GM18951 (cell line): Measurements from ENCODE around the gene FAT4.

Experiments used
- POLR2A ChIP-seq: IDR thresholded peaks from 4 replicates; pipeline ENCODE4 v1.6.1; 2011; ENCODE audit warnings: mild to moderate bottlenecking; ENCODE audit not compliant: insufficient read length, insufficient read depth; ENCODE audit errors: extremely low read depth
- in situ Hi-C: fragments of 300-500 bp; cut with MboI; formaldehyde crosslinking; loops from one replicate; pipeline ENCODE4 v1.12.0; 2022; ENCODE audit warnings: low sequenced_read_pairs, mixed read lengths, inconsistent platforms; ENCODE audit not compliant: unreplicated experiment

FAT4 gene

DNA sequence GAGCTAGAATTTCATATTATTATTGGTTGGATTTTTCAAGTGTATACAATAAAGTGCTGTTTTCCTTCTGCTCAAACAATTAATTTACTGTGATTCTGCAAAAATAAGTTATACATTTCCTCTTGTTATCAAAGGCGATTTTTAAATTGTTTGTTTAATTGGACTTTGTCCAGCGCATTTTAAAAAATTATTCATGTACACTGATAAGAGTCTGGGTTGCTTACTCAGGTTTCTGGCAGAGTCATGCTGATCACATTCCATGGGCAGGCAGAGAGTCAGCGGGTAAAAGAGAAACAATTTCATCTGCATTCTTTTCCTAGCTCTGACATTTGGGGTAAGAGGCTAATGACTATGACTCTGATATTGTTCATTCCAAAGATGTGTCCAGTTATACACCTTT, 8.9 kb downstream of the FAT4 start:
- no peak for TF ChIP-seq POLR2A
- in situ Hi-C loops, result loop anchor here (25.0 kb wide), 1 partner anchor 1289 kb away; no protein-coding TSS in a partner anchor

DNA sequence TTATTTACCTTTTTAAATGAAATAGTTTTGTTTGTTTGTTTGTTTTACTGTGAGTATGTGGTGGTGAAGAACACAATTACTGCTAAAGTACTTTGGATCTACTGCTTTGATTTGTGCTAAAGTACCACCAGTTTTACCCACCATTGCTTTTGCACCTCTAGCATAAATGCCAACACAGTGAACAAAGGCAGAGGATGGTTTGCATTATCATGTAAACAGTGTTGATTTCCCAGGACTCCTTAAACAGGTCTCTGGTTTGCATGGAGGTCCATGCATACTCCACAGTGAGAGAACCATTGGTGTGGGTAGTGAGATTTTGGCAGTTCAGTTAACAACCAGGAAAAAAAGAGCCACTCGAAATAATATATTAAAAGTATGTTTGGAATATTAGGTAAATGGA, 11.0 kb downstream of the FAT4 start:
- in situ Hi-C loops, result no loop called here
- TF ChIP-seq POLR2A, result no peak

DNA sequence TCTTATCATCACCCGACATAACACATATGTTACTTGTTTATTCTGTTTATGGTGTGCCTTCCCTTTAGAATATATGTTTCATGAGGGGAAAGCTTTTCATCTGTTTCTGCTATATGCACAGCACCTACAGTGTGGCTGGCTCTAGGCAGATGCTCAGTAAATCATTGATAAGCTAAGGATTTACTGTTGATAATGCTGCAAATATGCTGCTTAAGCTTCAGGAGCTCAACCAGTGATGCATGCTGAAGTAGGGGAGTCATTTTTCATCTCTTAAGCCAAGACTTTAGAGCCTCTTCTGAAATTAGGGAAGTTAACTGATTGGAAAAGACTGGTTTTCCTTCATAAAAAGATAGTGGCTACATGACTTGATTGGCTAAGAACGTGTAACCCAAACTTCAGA, 16.4 kb downstream of the FAT4 start:
- in situ Hi-C loops, result no loop called here
- TF ChIP-seq POLR2A, result no peak

DNA sequence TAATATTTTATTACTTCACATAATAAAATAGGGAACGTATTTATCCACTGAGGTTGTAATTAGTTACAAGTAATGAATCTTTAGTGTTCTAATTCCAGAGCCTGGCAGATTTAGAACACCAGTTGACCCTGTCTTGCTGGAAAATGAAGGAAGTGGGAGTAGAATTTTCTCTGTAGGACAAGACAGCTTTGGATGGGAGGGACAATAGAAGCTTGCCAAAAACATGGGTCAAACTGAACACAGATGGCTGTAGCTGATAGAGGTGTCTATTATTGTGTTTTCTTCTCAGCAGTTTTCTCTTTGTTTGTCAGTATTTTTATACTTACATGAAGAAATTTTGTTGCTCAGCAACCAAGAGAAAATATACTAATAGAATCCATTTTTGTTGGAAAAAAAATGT, 20.2 kb downstream of the FAT4 start:
- TF ChIP-seq POLR2A, result no peak
- in situ Hi-C loops, result no loop called here

DNA sequence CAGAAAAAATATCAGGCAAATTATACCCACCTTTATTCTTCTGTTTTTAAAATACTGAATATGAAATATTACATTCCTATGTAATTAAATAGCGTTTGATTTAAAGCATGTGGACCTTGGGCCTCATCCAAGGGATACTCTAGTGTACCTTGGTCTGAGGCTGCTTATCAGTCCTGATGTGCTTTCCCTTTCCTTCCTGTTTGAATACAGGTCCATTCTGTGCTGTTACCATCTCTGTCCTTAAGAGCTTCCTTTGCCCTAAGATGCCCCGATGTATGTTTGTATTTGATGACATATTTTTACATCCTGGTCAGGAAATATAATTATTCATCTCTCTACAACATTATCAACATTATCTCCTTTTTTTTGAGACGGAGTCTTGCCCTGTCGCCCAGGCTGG, 24.1 kb downstream of the FAT4 start:
- in situ Hi-C loops, result no loop called here
- no peak for TF ChIP-seq POLR2A

DNA sequence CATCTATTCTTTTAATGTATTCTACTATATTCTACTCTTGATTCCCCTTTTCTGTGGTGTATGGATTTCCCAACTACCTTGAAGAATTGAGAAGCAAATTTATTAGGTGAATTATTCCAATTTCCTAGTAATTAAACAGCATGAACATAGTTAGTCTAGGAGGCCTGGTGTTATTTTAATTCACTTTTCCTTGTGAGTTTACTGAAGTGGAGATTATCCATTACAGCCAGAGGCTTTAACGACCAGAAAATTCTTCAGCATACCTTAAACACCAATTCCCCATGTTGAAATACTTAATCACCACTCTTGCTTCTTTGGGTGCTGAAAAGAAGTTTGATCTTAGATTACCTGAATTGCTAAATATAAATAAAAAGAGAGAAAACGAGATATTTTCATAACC, 29.4 kb downstream of the FAT4 start:
- in situ Hi-C loops, result no loop called here
- TF ChIP-seq POLR2A, result no peak

DNA sequence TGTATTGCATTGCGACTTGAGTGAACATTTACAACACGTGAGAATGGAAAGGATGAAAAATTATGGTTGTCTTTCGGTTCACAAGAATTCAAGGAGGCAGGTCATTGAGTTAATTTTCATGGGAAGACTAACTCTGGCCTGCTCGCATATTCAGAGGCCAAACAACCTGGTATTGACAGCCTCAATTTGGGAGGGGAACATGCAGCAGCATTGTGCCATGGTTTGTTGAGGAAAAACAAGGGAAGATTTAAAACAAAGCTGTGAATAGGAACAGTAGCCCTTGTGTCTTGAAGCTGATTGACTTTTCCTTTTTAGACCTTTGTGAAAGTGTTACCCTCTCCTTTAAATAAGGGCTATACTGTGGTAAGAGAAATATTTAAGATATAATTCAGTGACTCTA, 31.9 kb downstream of the FAT4 start:
- in situ Hi-C loops, result no loop called here
- no peak for TF ChIP-seq POLR2A

DNA sequence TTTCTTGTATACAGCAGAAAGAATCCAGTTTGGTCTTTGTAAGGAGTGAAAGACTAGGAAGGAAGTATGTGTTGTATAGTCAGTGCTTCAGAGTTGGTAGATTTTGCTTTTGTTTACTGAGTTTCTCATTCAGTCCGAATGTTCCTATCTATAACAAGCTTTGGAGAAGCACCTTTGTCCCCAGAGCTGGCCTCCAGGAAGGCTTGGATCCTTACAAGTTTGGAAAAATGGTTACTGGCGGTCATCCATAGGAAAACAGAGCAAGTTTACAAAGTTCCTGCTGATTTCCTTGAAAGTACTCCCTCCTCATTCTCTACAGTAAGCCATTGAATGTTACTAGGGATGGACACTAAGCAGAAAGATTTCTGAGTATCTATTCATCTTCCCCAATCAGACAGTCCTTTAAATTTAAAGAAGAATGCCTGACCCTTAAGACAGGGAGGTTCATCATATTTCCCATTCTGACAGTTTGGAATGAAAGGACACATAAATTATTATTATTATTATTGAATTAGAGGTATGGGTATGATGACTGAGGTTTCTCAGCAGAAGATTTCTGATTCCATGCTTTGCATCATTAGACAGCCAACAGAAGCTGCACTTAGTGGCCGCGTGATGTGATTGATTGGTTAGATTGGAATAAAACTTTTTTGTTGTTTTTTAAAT, 35.8 kb downstream of the FAT4 start:
- in situ Hi-C loops, result no loop called here
- TF ChIP-seq POLR2A, result no peak

DNA sequence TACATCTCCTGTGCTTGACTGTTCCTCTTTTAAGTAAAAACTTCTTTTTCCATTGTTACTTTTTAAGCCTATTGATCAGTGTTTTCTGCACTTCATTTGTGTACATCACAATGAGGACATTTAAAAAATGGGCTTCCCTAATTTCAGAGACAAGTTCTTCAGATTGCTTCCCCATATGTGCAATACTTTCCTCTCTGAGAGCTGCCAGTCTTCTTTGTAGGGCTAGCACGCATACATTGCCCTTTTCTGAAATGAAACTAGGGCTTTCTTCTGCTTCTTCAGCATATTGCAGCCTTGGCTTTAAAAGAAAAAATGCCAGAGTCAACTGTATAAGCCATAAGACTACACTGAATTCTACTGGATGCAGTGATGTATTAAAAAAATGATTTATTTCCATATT, 37.8 kb downstream of the FAT4 start:
- in situ Hi-C loops, result no loop called here
- TF ChIP-seq POLR2A, result no peak

DNA sequence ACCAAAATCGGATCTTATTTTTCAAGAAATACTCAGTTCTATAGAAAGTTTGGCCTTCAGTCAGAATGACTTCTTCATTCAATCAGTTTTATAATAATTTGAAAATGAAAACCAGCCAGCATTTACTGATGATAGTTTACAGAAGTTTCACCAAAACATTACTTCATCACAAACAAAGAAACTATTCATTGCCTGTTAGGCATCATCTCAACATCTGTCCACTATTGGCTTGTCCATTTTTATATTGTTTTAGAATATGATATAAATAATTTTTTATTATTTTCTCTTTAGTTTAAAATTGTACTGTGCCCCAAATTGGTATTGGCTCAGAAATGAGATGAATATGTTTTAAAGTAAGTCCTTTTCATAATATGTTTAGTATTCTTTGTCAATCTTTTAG, 38.4 kb downstream of the FAT4 start:
- TF ChIP-seq POLR2A, result no peak
- in situ Hi-C loops, result no loop called here

DNA sequence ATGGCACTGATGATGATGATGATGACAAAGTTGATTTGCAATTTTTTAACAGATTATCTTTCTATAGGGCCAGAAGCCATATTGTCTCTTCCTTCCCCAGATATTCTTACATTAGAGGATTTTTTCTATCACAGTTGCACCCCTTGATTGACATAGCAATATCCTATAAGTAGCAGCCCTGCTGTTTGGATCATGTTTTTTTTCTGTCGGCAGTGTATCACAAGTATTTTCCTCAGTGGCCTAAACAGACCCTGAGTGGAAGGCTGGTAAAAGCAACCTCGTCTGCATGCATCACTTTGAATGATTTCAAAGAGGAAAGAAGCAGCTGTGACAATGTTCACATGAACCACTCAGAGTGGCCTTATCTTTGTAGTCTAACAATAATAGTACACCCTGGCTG, 41.0 kb downstream of the FAT4 start:
- in situ Hi-C loops, result no loop called here
- no peak for TF ChIP-seq POLR2A

DNA sequence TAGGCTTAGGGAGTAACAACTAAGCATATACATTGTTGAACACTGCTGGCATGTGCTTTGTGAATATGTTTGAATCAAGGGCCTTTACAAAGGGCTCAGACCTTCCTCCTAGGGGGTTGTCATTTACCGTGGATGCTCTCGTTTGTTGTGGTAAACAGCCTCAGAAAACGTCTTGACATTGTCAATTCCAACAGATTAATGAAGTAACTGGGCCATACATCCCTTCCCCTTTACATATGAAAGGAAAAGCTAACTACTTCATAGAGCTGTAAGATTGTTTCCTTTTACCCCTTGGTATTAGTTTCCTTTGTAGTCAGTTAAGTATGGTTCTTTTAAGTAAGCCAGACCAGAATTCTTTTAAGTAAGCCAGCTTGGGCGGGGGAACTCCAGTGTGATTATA, 42.9 kb downstream of the FAT4 start:
- no peak for TF ChIP-seq POLR2A
- in situ Hi-C loops, result no loop called here

DNA sequence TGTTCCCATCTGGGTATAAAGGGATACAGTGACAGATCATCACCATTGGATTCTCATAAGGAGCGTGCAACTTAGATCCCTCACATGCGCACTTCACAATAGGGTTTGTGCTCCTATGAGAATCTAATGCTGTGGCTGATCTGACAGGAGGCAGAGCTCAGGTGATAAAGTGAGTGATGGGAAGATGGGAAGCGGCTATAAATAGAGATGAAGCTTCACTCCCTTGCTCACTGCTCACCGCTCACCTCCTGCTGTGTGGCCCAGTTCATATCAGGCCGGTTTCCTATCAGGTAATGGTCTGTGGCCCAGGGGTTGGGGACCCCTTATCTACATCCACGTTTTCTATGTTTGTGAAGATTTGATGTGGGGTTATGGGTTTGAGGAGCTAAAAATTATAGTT, 43.7 kb downstream of the FAT4 start:
- in situ Hi-C loops, result no loop called here
- no peak for TF ChIP-seq POLR2A

DNA sequence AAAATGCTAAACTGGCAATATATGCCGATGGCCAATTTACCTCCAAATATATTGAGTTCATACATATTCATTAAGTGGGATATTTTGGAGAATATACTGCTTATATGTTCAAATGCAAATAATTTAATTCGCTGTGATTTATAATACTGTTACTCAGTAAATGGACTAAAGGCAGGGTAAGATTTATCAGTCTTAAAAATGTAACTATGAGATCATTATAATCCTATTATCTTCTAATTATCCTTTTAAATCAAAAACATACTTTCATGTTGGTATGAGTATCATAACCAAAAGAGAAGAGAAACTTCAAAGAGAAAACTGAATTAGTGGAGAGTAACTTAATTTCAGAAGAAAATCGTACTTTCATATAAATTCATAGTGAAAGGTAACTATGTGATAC, 44.6 kb downstream of the FAT4 start:
- in situ Hi-C loops, result no loop called here
- TF ChIP-seq POLR2A, result no peak
